ENCODE data around the gene KRT28.
"Not testable (repeated sequence)": the region's sequence is repeated elsewhere in the genome, so short reads cannot be mapped to it uniquely, and the experiment has no call there.

The KRT28 gene

DNA sequence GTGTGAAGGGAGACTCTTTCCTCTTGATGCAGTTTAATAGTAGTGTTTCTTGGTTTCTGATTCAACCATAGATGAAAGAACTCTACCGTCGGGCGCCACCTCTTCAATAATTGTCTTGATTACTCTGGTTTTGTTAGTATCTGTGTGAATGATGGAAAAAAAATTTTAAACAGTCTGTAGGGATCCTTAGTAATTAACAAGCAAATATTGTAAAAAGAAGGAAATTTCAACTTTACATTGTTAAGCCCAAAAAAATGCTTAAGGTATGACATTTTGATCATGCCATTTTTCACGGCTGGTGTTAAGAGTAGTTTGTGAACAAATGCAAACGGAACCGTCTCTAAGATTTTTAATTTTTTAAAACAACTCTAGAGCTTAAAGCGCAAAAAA, 18.6 kb upstream of the KRT28 start:
- no peak for DNase-seq

DNA sequence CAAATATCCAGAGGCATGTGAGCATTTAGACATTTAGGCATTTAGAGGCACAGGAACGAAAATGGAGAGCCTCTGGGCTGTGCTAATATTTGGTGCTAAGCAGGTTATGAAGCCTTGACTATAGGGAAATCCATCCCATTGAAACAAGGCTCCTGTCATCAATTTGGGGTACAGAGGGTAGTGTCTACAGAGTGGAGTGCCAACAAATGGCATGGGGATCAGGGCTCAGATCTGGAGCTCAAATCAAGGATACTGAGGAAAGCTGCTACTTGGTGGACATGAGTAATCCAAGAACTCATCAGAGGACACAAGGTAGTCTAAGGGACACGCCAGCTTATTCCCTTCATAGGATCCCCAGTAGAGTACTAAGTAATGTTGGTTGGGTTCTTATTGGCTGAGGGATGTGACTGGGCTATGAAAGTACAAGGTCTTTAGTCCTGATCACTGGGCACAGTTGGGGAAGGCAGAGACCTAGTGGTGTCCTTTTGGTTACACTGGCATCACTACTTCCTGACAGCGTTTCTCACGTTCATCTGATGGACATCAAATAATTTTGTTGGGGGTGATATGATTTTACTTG, 17.4 kb upstream of the KRT28 start:
- DNase-seq, result no peak

DNA sequence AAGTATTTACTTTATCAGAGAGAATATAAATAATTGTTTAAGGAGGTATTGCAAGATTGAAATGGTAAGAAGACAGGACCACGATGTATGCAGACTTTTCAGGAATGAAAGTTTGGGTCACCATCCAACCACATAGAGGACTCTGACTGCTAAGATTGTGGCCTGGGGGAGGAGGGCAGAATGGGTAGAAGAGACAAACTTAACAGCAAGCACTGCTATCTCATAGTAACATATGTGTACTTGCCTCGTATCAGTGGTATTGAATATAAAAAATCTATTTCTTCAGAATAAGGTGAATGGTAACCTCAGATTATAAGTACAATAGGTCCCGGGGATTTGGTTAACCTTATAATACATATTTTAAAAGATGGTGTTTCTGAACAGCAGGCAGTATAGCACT, 16.8 kb upstream of the KRT28 start:
- no peak for DNase-seq

DNA sequence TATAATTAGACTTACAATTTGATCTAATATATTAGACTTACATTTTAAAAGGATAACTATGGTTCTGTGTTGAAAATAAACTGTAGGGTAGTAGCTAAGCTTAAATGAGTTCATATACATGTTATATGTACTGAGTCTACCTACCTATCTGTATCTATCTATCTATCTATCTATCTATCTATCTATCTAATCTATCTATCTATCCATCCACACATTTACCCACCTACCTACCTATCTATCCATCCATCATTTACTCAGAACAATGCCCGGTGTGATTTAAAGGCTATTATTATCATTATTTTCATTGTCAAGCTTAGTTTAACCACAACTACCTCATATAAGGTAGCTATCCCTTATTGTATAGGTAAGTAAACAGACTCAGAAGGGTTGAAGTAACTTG, 15.6 kb upstream of the KRT28 start:
- DNase-seq, result no peak

DNA sequence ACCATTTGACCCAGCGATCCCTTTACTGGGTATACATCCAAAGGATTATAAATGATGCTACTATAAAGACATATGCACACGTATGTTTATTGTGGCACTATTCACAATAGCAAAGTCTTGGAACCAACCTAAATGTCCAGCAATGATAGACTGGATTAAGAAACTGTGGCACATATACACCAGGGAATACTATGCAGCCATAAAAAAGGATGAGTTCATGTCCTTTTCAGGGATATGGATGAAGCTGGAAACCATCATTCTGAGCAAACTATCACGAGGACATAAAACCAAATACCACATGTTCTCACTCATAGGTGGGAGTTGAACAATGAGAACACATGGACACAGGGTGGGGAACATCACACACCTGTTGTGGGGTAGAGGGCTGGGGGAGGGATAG, 14.9 kb upstream of the KRT28 start:
- DNase-seq, result not testable (repeated sequence)

DNA sequence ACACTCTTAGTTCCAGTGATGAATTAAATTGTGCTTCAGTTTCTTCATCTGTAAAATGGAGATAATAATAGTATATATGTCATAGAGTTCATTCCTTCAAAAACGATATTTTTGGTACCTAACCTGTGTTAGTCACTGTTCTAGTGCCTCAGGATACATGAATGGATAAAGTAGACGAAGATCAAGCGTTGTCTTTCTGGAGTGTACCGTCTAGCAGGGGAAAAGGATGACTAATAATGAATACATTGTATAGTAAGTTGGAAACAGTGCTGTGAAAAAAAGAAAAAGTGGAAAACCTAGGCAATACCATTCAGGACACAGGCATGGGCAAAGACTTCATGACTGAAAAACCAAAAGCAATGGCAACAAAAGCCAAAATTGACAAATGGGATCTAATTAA, 14.0 kb upstream of the KRT28 start:
- no peak for DNase-seq

DNA sequence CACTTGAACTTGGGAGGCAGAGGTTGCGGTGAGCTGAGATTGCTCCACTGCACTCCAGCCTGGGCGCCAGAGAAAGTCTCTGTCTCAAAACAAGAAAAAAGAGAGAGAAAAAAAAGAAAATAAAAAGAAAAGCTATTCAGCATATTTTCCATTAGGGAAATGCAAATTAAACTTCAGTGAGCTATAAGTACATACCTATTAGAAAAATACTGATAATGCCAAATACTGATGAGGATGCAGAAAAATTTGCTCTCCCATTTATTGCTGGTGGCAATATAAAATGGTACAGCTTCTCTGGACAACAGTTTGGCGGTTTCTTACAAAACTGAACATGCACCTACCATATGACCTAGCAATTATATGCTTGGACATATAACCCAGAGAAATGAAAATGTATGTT, 12.9 kb upstream of the KRT28 start:
- DNase-seq, result no peak

DNA sequence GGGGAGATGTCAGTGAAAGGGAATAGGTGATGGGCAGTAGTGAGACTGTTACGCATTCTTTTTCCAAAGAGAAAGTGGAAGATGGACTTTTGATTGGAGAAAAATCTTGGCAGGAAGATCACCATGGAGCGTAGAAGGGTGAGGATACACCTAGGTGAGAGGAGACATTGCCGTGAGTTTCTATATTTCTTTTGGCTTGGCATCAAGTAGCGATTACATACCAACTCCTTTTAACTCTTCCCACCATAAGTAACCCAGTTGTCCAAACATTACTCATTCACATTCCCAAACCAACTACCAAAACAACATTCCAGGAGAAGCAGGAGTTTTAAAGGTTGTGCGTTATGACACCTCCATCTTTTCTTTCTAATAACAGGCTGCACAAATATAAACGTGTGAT, 10.7 kb upstream of the KRT28 start:
- DNase-seq, result no peak

DNA sequence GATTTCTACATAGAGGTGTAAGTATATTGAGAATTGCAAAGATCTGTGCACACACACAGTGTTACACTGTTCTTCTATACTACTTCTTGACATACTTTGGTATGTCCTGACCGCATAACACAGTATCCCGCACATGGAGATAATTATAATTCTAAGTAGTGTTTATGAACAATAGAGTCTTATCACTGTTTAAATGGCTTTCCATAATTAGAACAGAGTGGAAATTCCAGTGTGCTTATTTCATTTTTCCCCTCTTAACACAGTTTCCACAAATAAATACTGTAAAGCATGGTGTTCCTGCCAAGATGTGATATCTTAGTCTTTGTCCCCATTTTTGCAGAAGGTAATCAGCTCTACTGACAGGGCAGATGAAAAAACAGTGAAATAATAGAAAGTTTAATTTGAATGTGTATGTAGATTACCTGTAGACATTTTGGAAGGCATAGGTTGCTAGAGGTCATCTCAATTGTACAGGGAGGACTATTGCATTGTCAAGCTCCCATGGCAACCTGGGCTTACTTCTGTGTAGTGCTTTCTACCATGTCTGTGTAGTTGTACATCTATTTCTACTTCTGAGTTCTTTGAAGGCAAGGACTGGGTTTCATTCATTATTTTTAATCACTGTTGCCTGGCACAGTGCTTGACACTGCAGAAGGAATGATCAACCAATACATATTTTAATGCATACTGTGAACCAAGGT, 10.1 kb upstream of the KRT28 start:
- no peak for DNase-seq

DNA sequence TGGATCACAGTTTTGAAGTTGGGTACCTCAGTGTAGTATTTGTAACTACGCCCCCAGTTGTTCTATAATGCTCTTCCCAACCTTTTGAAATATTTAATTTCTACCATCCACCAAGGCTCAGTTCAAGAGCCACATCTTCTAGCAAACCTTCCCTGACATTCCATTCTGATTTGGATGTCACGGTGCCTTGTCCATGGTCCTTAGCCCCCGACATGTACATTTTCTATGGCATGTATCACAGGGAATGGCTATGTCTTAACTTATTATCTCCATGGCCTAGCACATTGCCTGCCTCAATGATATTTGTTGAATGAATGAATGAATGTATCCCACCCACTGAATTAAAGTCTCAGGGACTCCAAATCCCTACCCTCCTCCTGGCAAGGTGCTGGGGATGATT, 6.4 kb upstream of the KRT28 start:
- no peak for DNase-seq

DNA sequence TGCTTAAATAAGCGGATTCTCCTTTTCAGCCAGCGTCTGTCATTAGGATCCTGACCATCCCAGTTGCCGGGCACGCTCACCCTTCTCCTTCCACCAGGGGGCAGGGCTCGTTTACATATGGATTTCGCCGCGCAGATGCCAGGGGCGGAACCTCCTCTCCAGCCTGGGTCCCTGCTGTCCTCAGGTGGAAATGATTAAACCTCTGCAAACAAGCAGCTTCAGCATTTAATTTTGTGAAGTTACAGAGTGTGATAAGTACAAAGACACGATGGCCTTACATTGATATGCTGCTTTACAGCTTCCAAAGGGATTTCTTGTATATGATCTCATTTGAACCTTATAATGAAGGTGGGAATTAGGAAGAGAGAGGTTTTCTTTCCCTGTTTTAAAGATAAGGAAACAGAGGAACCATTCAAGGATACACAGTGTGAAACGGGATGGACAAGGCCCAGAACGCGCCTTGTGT, 3.9 kb upstream of the KRT28 start:
- DNase-seq, result peak; percentile 16

DNA sequence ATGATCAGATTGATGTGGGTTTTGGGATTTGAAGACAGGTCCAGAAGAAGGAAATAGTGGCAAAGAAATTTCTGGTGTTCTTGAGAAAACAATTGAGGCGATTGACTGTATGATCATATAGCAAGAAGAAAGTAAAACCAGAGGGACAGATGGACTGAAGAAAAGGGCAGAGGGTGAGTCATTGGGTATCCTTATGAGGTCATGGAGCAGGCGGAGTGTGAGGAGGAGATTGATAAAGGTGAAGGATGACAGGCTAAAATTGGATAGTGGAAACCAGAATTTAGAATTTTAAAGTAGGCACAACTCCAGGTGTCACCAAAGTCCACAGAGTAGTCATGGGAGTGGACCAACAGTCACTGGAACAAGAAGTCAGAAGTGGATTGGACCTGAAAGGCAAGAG, 1.4 kb upstream of the KRT28 start:
- DNase-seq, result no peak

DNA sequence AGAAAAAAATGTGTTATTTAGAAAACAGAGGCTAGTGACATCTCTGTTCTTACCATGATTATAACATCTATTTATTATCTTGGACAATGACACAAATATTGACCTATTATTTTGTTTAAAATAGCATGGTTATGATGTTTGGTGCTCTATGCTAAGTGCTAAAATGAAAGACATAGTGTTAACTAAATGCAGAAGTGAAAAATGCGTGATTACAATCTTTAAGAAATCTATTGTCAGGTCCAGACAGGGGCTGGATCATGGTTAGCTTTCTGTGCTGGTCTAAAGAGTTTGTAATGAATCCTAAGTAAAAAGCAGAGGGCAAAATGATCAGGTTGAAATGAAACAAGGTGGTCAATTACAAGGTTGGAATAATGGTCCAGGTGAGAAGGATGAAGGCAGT, 622 bp upstream of the KRT28 start:
- no peak for DNase-seq

DNA sequence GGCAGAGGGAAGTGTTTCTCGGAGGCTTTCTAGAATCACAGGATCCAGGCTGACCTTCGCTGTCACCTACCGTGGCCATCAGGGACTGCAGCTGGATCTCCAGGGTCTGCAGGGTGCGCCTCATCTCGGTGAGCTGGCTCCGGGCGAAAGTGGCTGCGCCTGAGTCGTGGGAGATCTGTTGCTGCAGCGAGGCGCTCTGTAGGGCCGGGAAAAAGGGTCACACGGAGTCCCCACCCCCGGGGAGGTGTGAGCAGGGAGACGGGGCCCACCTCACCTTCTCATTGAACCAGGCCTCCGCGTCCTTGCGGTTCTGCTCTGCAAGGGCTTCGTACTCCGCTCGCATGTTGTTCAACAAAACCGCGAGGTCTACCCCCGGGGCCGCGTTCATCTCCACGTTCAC, 2.9 kb downstream of the KRT28 start:
- DNase-seq, result no peak

DNA sequence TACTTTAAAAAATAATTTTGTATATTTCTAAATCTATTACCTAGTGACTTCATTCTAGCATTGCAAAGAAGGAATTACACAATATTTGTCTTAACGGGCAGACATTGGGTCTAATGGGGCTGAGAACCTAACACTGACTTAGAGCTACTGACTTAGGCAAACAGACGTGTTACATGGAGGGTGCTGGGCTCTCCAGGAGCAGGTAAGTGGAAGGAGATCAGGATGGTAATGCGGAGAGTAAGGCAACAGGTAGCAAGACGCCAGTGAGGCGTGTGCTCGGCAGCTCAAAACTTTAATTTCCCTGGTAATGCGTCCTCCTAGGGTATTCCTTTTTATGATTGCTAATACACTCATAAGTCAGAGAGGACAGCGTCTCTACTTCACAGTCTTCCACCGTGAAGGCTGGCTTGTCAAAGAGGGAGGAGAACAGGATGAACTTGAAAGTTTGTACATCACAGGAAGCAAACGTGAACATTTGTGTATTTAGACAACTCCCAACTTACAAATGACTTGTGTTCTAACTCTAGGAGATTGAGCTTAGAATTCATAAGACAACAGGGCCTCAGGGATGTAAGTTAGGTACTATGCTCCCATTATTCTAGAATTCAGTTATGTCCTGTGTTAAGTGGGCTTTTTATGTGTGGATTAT, 4.6 kb downstream of the KRT28 start:
- no peak for DNase-seq

DNA sequence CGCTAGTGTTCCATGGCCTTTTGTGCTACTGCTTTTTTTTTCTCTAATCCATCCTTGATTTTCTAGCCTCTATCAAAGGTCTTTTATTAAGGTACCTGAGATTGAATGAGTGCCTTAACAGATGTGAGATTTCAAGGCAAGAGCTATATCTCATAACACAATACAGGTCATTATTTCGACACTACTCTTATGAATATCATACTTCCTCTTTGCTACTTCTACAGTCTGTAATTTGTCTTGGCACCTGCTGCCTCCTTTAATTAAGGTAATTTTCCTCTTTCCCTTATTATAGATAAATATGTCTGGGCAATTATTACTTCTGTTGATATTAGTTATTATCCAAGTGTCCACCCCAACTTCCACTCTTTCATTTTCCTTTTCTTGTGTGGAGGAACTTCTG, 5.3 kb downstream of the KRT28 start:
- no peak for DNase-seq

DNA sequence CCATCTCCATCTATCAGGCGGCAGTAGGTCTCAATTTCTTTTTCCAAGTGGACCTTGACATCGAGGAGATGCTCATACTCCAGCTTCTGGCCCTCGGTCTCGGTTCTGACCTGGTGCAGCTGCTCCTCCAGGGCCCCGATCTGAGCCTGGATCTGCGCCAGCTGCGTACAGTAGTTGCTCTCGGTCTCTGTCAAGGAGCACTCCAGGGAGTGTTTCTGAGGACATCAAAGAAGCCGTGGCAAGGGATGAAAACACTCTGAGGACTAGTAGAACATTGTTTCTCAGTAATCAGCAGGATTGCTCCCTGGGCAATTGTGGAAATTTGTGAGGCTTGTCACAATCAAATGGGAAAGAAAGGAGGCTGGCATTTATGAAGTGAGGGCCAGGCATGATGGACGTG, 5.9 kb downstream of the KRT28 start:
- no peak for DNase-seq

DNA sequence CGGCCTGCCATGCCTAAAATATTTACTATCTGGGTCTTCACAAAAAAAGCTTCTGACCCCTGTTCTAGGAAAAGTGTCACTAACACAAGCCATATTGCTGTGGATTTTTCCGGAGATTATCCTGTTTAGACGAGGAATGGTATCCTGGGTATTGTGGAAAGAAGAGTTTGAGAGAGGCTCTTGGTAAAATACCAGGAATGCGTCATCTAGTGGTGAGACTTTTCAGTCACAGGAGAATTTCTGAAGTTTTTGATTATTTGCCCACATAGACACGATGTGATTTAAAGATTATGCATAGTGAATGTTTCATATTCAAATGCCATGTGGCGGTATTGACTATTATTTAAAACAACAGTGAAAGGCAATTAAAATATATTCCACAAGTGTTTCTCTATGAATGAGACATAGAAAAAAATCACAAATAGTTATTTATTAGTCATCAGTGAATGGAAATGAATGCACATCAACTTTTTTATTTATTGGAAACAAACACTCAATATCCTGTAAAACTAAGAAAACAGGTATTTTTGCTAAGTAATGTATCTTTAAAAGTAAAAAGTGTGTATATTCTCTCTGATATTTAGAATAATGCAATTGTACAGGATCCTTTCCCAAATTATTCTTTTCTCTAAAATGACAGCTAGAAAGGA, 7.8 kb downstream of the KRT28 start:
- DNase-seq, result no peak

DNA sequence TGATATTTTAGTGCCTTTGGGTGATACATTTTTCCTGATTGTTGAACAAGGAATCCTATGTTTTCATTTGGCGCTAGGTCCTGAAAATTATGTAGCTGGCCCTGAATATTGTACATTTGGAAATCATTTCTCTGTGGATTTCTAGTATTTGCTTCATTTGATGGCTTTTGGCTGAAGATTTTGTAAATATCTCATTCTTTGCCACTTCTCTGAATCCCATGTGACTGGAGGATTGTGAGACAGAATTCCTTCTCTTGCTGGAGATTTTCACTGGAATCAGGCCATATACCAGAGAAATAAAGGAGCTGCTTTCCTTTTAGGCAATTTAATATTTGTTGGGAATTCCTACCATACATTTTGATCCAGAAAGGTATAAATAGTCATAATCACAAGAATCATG, 8.6 kb downstream of the KRT28 start:
- DNase-seq, result no peak

DNA sequence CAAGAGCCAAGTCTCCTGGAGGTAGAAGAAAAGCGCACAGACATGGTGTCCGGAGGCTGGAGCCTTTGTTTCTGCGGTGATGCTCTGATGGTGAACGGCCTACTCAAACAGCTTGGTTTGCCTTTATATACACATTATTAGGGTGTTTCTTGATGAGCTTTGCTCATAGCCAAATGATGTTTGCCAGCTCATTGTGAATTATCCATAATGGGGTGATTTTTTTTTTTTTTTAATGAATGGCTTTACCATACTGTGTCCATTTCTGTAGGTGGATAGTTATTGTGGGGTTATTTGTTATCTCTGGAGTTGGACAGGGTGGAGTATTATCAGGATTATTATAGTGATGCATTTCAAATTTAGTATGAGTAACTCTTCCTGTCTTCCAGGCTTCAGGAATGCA, 17.3 kb downstream of the KRT28 start, which contains the start of gene KRT27:
Gene KRT27 (minus strand): TSS at position 101 of the 400 bp plus-strand sequence. CDS start 57 bp downstream, at position 44.
- no peak for DNase-seq

DNA sequence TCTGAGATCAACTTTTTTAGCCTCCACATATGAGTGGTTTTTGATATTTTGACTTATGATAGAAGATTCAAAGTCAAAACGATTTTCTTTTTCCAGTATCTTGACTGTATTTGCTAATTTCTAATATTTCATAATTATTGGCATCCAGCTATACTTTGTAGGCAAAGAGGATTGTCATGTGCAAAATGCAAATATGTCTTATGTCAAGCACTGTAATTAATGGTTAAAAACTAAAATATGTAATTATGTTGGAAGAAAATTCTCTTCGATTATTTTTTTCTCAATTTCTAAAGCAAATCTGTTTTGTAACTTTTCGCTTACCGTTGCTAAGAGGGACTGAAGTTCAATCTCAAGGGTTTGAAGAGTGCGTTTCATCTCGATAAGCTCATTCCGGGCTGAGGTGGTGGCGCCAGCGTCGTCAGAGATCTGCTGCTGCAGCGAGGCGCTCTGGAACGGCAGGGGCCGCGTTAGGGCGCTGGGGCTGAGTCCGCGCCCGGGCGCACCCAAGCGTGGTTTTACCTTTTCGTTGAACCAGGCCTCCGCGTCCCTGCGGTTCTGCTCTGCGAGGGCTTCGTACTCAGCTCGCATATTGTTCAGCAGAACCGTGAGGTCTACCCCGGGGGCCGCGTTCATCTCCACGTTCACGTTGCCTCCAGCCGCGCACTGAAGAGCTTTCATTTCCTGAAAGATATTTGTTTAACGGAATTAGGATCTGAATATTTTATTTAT, 20.4 kb downstream of the KRT28 start:
- no peak for DNase-seq

DNA sequence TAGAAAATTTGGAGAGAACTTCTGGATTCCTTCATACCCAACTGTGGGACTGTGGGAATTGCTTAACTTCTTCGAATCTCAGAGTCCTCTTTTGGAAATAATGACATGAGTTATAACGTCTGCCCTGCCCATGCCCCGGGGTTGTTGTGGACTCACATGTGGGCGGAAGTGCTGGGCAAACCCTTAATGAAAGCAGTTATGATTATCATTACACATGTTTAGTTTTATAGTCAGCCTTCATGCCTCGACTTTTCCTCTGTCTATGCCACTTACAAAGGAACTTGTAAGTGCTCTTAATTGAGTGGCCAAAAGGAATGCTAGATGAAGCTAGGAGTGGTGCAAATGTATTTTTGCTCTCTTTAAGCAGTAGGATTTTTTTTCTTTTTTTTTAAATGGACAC, 21.3 kb downstream of the KRT28 start:
- no peak for DNase-seq

DNA sequence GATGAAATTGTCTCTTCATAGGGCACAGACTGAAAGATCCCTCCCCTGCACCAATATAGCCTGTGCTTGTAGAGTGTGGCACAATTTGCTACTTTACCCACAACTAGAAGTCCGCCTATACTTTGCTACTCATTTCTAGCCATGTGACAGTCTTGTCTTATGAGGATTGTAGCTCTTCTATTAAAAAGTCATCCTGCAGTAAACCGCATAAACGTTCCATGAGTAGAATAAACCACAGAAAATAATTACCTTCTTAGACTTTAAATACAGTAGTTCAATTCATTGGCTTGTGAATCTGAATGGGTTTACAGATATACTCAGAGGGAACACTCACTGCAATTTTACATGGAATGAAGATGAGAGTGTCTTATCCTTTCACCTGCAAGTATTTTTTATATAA, 21.8 kb downstream of the KRT28 start:
- DNase-seq, result no peak
